NCI-H226 (cell line): ENCODE data around the gene SLC13A5.
A peak's percentile ranks its signal among the peaks of the same experiment; 100 is the strongest.
"Not testable (repeated sequence)": the region's sequence is repeated elsewhere in the genome, so short reads cannot be mapped to it uniquely, and the experiment has no call there.

Experiments used
- DNase-seq: peaks from one replicate; pipeline ENCODE4 v3.0.0-alpha.2; 2015

SLC13A5 gene

GRCh38 chr17:6710317-6710716 is 2.9 kb downstream of the SLC13A5 start:
- DNase-seq: no peak

GRCh38 chr17:6708357-6708961 is 4.7 kb downstream of the SLC13A5 start:
- DNase-seq: no peak

GRCh38 chr17:6706996-6707395 is 6.2 kb downstream of the SLC13A5 start:
- DNase-seq: no peak

GRCh38 chr17:6706499-6706898 is 6.7 kb downstream of the SLC13A5 start:
- no peak for DNase-seq

GRCh38 chr17:6704470-6705052 is 8.6 kb downstream of the SLC13A5 start:
- DNase-seq: no peak

- DNase-seq: no peak
Observed at GRCh38 chr17:6703751-6704150, 9.4 kb downstream of the SLC13A5 start.

- no peak for DNase-seq
Observed at GRCh38 chr17:6702567-6703215, 10.5 kb downstream of the SLC13A5 start.

GRCh38 chr17:6701719-6702118 is 11.4 kb downstream of the SLC13A5 start:
- peak; percentile 6 for DNase-seq

GRCh38 chr17:6700948-6701307 is 12.2 kb downstream of the SLC13A5 start:
- DNase-seq: no peak

GRCh38 chr17:6699997-6700947 is 12.9 kb downstream of the SLC13A5 start:
- DNase-seq: no peak

- no peak for DNase-seq
Observed at GRCh38 chr17:6698004-6698403, 15.2 kb downstream of the SLC13A5 start.

GRCh38 chr17:6696906-6697305 is 16.3 kb downstream of the SLC13A5 start:
- DNase-seq: no peak

GRCh38 chr17:6695565-6695964 is 17.6 kb downstream of the SLC13A5 start:
- no peak for DNase-seq

GRCh38 chr17:6695051-6695450 is 18.1 kb downstream of the SLC13A5 start:
- DNase-seq: no peak

- DNase-seq: not testable (repeated sequence)
Observed at GRCh38 chr17:6691958-6692357, 21.2 kb downstream of the SLC13A5 start.

- DNase-seq: no peak
Observed at GRCh38 chr17:6691546-6691945, 21.6 kb downstream of the SLC13A5 start.

GRCh38 chr17:6690641-6691040 is 22.5 kb downstream of the SLC13A5 start:
- DNase-seq: no peak

GRCh38 chr17:6688944-6689343 is 24.2 kb downstream of the SLC13A5 start:
- no peak for DNase-seq

GRCh38 chr17:6686026-6686425 is 27.1 kb downstream of the SLC13A5 start:
- no peak for DNase-seq

- DNase-seq: no peak
Observed at GRCh38 chr17:6684881-6685767, 28.0 kb downstream of the SLC13A5 start.

GRCh38 chr17:6684460-6684783 is 28.7 kb downstream of the SLC13A5 start:
- no peak for DNase-seq

GRCh38 chr17:6683730-6684459 is 29.3 kb downstream of the SLC13A5 start:
- DNase-seq: no peak
